ENCODE measurements around the gene LLPH.

- TF ChIP-seq CTCF (conservative IDR thresholded peaks at IDR 0.05; ENCODE audit: low read depth, low read length) (peak; percentile 58), EZH2 (IDR thresholded peaks at IDR 0.05; ENCODE audit: borderline replicate concordance, low read depth, low read length, poor library complexity, severe bottlenecking) (no peak)
Measured at GRCh38 chr12:66169221-66170170, 38.9 kb upstream of the LLPH start, which contains the start of gene TMBIM4.

Data from A673 (cell line).